Measurements from ENCODE around the gene INO80. TPM values are rescaled to one million over a fixed set of nuclear protein-coding genes. Genes with fewer than 3 reads are reported as not detected.

Gene INO80
- total RNA-seq, 1 experiment from 2014 or later = 33.8 TPM

- Mint-ChIP-seq H3K27me3 (ENCODE audit: insufficient read depth, unreplicated experiment) (no peaks in the 10 kb centered on the region), H3K36me3 (ENCODE audit: insufficient read depth, unreplicated experiment) (peaks cover 60% of the 10 kb centered on the region), H3K27ac (ENCODE audit: low read depth, unreplicated experiment) (no peak overlapping the region), H3K4me1 (ENCODE audit: insufficient read depth, unreplicated experiment) (peaks cover 5% of the 10 kb centered on the region), H3K4me3 (ENCODE audit: unreplicated experiment) (no peak overlapping the region), H3K9me3 (ENCODE audit: unreplicated experiment) (no peaks in the 10 kb centered on the region)
- BruUV-seq (replicated peaks) = no TSS peak
- ChIA-PET CTCF (interaction anchor here (0.6 to 1.6 kb wide), 5 partner anchors 9 to 313 kb away, joined by 3 to 6 read pairs (median 4); no protein-coding TSS in a partner anchor), POLR2A (interaction anchor here (0.8 to 1.1 kb wide), 2 partner anchors 9 to 14 kb away, joined by 3 to 4 read pairs; no protein-coding TSS in a partner anchor)
- no peak for DNase-seq (ENCODE audit: unreplicated experiment)
- TF ChIP-seq CTCF (IDR thresholded peaks at IDR 0.05; ENCODE audit: unreplicated experiment) = no peak
- intact Hi-C loops (cut with micrococcal nuclease) = no loop called here
Measured at GRCh38 chr15:40992241-40992741, 123.8 kb downstream of the INO80 start.

DNA sequence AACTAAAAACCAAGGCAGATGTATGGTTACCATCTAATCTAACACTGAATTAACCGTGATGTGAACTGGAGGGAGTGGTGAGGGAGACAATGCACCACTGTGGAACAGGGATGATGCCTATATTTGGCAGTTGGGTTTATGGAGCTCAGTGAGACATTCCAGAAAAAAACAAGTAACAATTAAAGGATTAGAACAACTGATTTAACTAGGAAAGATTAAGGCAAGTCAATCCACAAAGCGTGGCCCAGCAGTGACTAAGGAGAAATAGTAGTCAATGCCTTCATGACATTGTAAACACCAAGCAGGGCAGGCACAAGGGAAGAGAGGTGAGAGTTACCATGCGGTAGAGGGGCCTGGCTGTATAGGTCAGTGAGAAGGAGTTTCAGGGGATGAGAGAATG, 124.7 kb downstream of the INO80 start:
- CTCF ChIA-PET = interaction anchor here (0.8 to 1.6 kb wide), 3 partner anchors 8 to 201 kb away, joined by 3 to 6 read pairs (median 5); no protein-coding TSS in a partner anchor
- BruUV-seq (replicated peaks) = no TSS peak
- H3K4me1 Mint-ChIP-seq (ENCODE audit: insufficient read depth, unreplicated experiment) = peaks cover 5% of the 10 kb centered on the region

DNA sequence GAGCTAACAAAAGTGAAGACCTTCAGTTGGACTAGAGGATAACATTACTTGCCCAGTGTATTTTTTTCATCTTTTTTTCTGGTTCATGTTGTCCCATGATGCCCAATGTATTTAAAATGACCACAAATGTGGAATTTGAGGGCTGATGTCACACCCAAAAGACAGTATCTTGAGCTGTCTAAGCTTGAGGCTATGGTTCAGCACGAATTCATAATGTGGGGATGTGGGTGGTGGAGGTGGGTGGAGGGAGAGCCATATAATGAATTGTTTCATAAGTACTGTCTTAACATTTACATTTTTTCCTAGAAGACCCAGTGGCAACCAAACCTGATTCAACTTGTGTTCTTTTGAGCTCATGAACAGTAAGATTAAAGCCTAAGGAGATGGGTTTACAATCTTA, 125.3 kb downstream of the INO80 start:
- no peaks in the 10 kb centered on the region for H3K9me3 Mint-ChIP-seq (ENCODE audit: unreplicated experiment)
- peaks cover 5% of the 10 kb centered on the region for H3K4me1 Mint-ChIP-seq (ENCODE audit: insufficient read depth, unreplicated experiment)
- DNase-seq (ENCODE audit: unreplicated experiment) = no peak
- no TSS peak for BruUV-seq (replicated peaks)
- no peak for TF ChIP-seq CTCF (IDR thresholded peaks at IDR 0.05; ENCODE audit: unreplicated experiment)
- CTCF ChIA-PET = interaction anchor here (0.8 to 1.3 kb wide), 2 partner anchors 61 to 202 kb away, joined by 3 to 5 read pairs; partner anchors contain the start of gene DLL4
- H3K27me3 Mint-ChIP-seq (ENCODE audit: insufficient read depth, unreplicated experiment) = no peaks in the 10 kb centered on the region
- POLR2A ChIA-PET = no interaction called here
- peaks cover 61% of the 10 kb centered on the region for H3K36me3 Mint-ChIP-seq (ENCODE audit: insufficient read depth, unreplicated experiment)
- no peak overlapping the region for H3K4me3 Mint-ChIP-seq (ENCODE audit: unreplicated experiment)
- no peak overlapping the region for H3K27ac Mint-ChIP-seq (ENCODE audit: low read depth, unreplicated experiment)
- intact Hi-C loops (cut with micrococcal nuclease) = no loop called here

More for the DNA sequence above, 124.7 kb downstream of the INO80 start:
- no peak overlapping the region for H3K4me3 Mint-ChIP-seq (ENCODE audit: unreplicated experiment)
- no peak for DNase-seq (ENCODE audit: unreplicated experiment)
- intact Hi-C loops (cut with micrococcal nuclease) = no loop called here
- no peak for TF ChIP-seq CTCF (IDR thresholded peaks at IDR 0.05; ENCODE audit: unreplicated experiment)
- H3K27ac Mint-ChIP-seq (ENCODE audit: low read depth, unreplicated experiment) = no peak overlapping the region
- POLR2A ChIA-PET = no interaction called here
- no peaks in the 10 kb centered on the region for H3K9me3 Mint-ChIP-seq (ENCODE audit: unreplicated experiment)
- peaks cover 60% of the 10 kb centered on the region for H3K36me3 Mint-ChIP-seq (ENCODE audit: insufficient read depth, unreplicated experiment)
- no peaks in the 10 kb centered on the region for H3K27me3 Mint-ChIP-seq (ENCODE audit: insufficient read depth, unreplicated experiment)

DNA sequence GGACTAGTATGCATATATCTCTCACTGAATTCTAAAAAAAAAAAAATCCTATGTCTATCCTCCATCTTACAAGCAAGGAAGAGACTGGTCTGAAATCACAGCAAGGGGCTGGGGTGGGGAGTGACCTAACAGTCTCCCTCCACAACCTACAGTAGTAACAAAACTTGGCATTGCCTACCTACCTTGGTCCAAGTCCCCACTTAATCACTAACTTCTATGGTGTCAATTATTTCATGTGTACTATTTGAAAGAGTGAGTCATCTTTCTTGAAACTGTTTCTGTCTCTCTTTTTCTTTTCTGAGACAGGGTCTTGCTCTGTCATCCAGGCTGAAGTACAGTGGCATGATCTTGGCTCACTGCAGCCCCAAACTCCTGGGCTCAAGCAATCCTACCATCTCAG, 126.0 kb downstream of the INO80 start:
- DNase-seq (ENCODE audit: unreplicated experiment) = no peak
- Mint-ChIP-seq H3K4me3 (ENCODE audit: unreplicated experiment) (no peak overlapping the region), H3K9me3 (ENCODE audit: unreplicated experiment) (no peaks in the 10 kb centered on the region), H3K4me1 (ENCODE audit: insufficient read depth, unreplicated experiment) (peaks cover 5% of the 10 kb centered on the region), H3K36me3 (ENCODE audit: insufficient read depth, unreplicated experiment) (peaks cover 61% of the 10 kb centered on the region), H3K27me3 (ENCODE audit: insufficient read depth, unreplicated experiment) (no peaks in the 10 kb centered on the region), H3K27ac (ENCODE audit: low read depth, unreplicated experiment) (no peak overlapping the region)
- TF ChIP-seq CTCF (IDR thresholded peaks at IDR 0.05; ENCODE audit: unreplicated experiment) = no peak
- CTCF ChIA-PET = interaction anchor here (0.7 to 1.3 kb wide), 2 partner anchors 60 to 243 kb away, joined by 4 to 5 read pairs; partner anchors contain the start of gene DLL4
- intact Hi-C loops (cut with micrococcal nuclease) = no loop called here
- POLR2A ChIA-PET = no interaction called here
- no TSS peak for BruUV-seq (replicated peaks)

All from MCF 10A (cell line).